Endothelial cell of umbilical vein (primary cell): Measurements from ENCODE around the gene GAB2.

Experiments
- GATA2 ChIP-seq: IDR thresholded peaks from 2 replicates; pipeline ENCODE4 v1.7.0; 2011; ENCODE audit warnings: low read depth, mild to moderate bottlenecking, moderate library complexity, mixed read lengths, low read length; ENCODE audit not compliant: insufficient read length, insufficient read depth
- MYC ChIP-seq: IDR thresholded peaks from one replicate; pipeline ENCODE4 v1.6.1; 2011; ENCODE audit warnings: mild to moderate bottlenecking, low read depth, low read length
- TF ChIP-seq, protein P1 (sequence below), 2 donors: IDR thresholded peaks; 1 replicate in 1 of 2; 2 replicates in 1 of 2; pipeline ENCODE4 v1.5.1; 2011; ENCODE audit warnings: low read length in 2 of 2, mild to moderate bottlenecking in 2 of 2, moderate library complexity in 2 of 2, control low read depth in 1 of 2, inconsistent platforms in 1 of 2, low read depth in 1 of 2; ENCODE audit not compliant: insufficient read depth in 1 of 2; ENCODE audit errors: extremely low read depth in 1 of 2
- TF ChIP-seq, protein P2 (sequence below): IDR thresholded peaks from 2 replicates; pipeline ENCODE4 v1.6.1; 2011; ENCODE audit not compliant: insufficient read depth, insufficient read length

DNA sequence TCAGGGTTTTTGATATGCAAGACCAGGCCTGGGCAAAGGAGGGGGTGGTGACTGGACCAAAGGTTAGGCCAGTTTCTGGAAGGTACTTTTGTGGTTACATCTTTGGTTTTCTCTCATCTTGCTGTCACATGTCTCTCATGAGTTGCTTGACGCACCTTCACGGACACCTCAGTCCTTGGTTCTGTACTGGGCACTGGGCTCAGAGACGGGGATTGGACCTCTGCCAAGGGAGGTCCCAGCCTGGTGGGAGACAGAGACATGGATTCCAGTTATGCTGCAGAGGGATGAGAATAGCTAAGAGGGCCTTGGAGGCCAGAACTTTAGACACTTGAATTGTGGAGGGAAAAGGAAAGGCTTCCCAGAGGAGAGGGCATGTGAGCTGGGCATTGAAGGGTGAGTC lies 227.2 kb downstream of the GAB2 start:
- TF ChIP-seq, protein P1, sequence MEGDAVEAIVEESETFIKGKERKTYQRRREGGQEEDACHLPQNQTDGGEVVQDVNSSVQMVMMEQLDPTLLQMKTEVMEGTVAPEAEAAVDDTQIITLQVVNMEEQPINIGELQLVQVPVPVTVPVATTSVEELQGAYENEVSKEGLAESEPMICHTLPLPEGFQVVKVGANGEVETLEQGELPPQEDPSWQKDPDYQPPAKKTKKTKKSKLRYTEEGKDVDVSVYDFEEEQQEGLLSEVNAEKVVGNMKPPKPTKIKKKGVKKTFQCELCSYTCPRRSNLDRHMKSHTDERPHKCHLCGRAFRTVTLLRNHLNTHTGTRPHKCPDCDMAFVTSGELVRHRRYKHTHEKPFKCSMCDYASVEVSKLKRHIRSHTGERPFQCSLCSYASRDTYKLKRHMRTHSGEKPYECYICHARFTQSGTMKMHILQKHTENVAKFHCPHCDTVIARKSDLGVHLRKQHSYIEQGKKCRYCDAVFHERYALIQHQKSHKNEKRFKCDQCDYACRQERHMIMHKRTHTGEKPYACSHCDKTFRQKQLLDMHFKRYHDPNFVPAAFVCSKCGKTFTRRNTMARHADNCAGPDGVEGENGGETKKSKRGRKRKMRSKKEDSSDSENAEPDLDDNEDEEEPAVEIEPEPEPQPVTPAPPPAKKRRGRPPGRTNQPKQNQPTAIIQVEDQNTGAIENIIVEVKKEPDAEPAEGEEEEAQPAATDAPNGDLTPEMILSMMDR (IDR thresholded peaks at IDR 0.05; ENCODE audit: extremely low read depth in 1 of 2, insufficient read depth in 1 of 2, low read depth in 1 of 2, low read length in 2 of 2) = no peak
- TF ChIP-seq, protein P2, sequence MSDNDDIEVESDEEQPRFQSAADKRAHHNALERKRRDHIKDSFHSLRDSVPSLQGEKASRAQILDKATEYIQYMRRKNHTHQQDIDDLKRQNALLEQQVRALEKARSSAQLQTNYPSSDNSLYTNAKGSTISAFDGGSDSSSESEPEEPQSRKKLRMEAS = no peak
- no peak for TF ChIP-seq MYC
- TF ChIP-seq GATA2 = no peak
